Measurements from ENCODE around the gene TIMM10.

The TIMM10 gene

DNA sequence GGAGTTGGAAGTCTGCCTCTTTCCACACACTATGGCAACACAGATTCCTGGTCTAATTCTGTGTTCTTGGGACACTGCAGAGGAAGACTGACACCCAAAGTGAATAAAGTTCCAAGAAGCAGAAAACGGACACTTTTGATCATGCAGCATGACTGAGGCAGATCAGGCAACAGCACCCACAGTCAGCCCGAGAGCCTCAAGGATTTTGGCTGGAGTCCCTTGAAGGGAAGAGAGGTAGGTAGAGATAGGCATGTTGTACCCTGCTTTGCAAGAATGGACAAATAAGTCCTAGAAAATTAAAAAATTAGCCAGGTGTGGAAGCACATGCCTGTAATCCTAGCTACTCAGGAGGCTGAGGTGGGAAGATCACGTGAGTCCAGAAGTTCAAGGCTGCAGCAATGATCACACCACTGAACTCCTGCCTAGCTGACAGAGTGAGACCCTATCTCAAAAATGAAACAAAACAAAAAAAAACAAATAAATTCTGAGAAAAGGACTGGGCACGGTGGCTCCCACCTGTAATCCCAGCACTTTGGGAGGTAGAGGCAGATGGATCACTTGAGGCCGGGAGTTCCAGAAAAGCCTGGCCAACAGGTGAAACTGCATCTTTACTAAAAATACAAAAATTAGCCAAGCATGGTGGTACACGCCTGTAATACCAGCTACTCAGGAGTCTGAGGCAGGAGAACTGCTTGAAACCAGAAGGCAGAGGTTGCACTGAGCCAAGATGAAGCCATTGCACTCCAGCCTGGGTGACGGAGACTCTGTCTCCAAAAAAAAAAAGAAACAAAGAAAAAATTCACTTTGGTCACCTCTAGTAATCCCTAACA lies 22.0 kb downstream of the TIMM10 start:
- DNase-seq (ENCODE audit: extremely low spot score, insufficient read length, low read depth) (no peak), FAIRE-seq (no peak)

DNA sequence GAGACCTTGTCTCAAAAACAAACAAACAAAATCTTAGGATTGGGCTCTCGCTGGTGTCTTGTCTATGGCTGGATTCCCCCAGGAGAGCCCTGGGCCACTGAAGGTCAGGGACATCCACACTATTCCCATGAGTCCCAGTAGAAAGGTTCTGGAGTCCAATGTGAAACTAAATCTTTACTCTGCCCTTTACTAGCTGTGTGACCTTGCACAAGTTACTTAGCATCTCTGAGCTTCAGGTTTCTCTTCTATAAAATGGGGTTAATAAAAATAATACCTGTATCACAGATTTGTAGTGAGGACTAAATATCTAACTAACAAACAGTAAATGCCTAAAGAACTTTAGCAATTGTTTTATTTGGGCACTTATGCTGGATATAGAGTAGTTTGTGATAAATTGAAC lies 24.0 kb downstream of the TIMM10 start:
- no peak for DNase-seq (ENCODE audit: extremely low spot score, insufficient read length, low read depth)
- FAIRE-seq: no peak

DNA sequence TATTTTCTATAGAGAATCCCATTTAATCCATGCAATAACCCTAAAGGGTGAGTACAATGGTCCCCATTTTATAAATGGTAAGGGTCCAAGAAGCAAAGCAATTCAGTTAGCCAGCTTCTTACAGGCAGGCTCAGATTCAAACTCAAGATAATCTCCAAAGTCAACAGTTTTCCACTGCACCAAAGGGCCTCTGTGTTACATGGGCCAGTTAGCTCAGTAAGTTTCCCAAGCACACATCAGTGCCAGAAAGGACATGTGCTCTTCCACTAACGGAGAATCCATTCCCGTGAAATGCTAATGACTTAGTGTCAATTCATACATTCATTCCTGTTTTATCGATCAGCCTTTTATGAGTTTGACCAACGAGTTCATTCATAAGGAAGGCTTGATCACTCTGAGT lies 26.0 kb downstream of the TIMM10 start:
- DNase-seq (ENCODE audit: extremely low spot score, insufficient read length, low read depth) (no peak), FAIRE-seq (no peak)

DNA sequence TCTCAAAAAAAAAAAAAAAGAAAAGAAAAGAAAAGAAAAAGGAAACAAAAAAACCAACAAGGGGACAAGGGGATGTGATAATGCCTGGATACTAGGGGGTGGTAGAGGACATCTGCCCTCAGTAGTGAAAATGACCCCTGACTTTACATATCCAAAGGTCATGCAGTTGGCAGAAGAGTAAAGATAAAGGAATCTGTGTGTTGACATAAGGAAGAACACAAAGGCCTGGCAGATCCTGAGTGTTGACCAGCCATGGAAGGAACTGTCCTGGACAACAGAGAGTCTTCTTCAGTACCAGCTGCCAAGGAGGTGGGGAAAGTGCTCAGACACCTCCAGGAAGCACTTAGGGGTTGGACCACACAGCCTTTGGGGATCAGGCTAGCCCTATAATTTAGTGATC lies 27.7 kb downstream of the TIMM10 start:
- DNase-seq (ENCODE audit: extremely low spot score, insufficient read length, low read depth) (no peak), FAIRE-seq (no peak)

DNA sequence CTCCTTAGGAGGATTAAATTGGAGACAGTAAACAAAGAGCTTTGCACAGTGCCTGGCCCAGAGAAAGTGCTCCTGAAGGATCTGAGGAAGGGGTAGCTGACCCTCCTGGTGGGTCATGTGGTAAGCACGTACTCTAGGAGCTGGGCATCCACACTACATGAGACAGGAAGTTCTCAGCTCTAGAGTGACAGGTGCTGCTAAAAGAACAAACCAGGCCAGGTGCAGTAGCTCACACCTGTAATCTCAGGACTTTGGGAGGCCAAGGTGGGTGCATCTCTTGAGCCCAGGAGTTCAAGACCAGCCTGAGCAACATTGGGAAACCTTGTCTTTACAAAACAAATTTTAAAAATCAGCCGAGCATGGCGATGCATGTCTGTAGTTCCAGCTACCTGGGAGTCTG lies 28.2 kb downstream of the TIMM10 start:
- DNase-seq (ENCODE audit: extremely low spot score, insufficient read length, low read depth) (no peak), FAIRE-seq (no peak)

DNA sequence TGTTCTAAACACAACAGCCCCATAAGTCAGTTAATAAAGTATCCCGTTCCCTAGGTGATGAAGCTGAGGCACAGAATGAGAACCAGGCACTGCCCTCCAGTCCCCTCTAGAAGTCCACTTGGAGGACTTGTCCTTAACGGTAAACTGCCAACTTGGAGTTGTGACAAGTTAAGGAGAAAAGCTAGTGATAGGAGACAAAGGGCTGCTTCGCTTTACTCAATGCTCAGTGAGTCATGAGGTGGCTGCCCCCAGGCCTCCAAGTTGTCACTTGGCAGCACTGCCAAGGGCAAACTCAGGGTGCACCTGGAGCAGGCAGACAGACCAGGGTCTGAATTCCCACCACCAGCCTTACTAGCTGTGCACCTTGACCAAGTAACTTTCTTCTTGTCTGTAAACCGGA lies 28.6 kb downstream of the TIMM10 start:
- FAIRE-seq: no peak
- no peak for DNase-seq (ENCODE audit: extremely low spot score, insufficient read length, low read depth)

DNA sequence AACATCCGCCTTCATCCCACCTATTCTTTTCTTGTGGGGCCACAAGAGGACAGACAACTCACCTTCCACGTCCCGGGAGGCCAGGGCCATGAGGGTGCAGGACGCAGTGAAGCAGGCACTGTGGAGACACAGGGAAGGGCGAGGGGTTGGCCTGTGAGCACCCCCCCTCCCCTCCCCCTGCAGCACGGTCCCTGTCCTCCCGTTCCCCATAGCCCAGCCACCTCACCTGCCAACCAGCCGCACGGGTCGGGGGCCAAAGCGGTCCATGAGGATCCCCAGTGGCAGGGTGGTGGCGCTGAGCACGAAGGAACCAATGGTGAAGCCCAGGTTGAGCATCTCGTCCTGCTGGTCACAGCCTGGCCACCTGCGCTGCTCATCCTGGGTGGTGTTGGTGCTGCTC lies 29.6 kb downstream of the TIMM10 start:
- FAIRE-seq: no peak
- DNase-seq (ENCODE audit: extremely low spot score, insufficient read length, low read depth): no peak

DNA sequence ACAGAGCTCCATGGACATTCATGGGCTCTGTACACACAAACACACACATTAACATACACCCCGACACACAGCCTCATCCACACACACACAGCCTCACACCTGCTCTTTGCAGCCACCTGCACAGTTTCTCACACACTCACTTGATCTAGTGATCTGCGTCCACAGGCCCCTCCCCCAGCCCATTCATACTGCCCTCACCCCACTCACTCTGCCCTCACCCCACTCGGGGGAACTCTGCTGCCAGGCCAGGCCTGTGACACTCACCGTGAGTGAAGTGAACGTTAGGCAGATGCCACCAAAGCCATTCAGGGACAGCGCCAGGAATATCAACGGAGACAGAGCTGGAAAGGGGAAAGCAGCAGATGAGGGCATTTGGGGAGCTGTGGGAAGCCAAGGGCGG lies 30.0 kb downstream of the TIMM10 start:
- no peak for DNase-seq (ENCODE audit: extremely low spot score, insufficient read length, low read depth)
- FAIRE-seq: no peak

DNA sequence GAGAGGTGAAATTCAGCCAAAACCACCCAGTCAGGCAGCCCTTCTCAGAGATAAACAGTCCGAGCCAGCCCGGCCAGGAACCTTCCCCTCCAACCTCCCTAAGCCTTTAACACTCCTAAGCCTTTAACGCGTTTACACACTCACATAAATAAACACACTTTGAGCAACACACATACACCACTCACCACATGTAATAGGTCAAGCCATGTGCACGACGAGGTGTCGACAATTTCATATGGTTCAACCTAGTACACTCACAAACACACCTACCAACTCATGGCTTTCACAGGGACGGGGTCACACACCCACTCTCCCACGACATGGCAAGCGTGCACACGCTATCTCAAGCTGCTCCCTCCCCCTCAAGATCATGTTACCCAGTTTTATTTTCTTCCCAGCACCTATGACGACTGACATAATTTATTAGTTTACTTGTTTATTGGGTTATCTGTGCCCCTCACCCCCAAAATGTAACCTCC lies 30.5 kb downstream of the TIMM10 start:
- FAIRE-seq (no peak), DNase-seq (ENCODE audit: extremely low spot score, insufficient read length, low read depth) (no peak)

DNA sequence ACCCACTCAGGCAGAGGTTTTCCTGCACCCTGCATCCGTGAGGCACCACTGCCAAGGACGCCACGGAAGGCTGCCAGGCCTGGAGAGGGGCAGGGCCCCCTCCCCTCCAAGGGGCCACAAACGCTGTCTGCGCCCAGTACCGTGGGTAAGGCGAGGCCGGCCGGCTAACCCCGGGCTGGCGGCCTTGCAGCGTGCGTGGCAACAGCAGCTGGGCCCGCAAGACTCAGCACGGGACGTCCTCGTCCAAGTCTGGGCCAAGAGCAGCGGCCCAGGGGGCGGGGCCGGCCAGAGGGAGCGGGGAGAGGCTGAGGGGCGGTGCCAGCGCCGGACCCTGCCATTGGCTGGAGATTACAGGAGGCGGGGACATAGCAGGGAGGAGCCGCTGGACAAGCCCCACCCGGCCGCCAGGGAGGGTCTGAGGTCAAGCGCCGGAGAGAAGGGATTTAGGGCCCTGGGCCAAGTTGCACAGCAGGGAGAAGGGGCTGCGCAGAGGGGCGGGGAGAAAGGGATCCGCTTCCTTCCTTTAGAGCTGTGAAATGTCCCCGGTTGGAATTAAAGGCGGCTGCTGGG lies 31.1 kb downstream of the TIMM10 start:
- FAIRE-seq (no peak), DNase-seq (ENCODE audit: extremely low spot score, insufficient read length, low read depth) (no peak)

DNA sequence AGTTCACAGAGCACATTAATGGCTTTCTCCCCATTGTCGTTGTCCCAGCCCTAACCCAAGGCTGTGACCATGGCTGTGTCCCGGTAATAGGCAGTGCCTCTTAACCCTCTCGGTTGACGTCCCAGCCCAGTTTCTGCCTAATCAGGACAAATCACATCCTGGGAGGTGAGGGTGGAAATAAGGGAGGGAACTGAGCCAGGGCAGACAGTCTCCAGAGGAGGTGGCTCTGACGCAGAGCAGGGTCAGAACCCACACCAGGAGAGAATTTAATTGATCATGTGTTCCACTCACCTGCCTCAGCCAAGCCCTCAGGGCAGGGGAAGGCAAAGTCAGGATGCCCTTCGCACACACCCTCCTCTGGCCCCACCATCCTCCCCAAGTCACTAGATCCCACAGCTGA lies 32.0 kb downstream of the TIMM10 start:
- FAIRE-seq: no peak
- DNase-seq (ENCODE audit: extremely low spot score, insufficient read length, low read depth): no peak

DNA sequence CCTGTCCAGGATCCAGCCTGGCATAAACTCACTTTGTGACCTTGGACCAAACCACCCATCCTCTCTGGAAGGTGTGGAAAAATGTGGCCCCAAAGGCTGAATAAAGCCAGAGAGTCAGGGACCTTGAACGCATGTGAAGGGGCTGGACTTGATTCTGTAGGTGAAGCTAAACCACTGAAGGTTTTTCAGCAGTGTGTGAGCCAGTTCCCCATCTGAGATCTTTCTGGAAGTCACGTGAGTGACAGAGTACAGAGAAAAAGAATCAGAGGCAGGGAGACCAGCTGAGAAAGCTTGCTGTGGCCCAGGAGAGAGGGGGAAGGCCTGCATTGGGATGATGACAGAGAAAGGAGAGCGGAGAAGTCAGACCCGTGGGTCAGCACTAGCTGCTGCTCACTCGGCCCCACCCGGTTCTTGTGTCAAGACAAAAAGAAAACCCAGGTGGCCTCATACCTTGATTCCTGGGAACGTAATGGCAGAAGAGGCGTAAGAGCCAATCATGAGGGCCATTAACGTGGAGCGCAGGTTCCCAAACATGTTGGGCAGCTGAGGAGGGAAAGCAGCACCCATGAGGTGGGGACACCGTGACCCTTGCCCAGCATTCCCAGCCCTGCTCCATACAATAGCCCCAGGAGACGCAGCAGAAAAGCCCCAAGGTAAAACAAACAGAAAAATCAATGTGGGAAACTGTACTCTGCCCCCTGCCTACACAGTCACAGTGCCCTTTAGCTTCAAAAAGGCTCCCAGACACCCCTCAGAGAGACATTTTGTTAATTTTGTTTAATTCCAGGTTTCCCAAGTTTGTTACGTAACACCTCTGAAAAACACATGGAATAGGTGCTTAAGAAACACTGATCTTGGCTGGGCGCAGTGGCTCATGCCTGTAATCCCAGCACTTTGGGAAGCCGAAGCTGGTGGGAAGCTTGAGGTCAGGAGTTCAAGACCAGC lies 33.0 kb downstream of the TIMM10 start:
- DNase-seq (ENCODE audit: extremely low spot score, insufficient read length, low read depth): no peak
- no peak for FAIRE-seq

DNA sequence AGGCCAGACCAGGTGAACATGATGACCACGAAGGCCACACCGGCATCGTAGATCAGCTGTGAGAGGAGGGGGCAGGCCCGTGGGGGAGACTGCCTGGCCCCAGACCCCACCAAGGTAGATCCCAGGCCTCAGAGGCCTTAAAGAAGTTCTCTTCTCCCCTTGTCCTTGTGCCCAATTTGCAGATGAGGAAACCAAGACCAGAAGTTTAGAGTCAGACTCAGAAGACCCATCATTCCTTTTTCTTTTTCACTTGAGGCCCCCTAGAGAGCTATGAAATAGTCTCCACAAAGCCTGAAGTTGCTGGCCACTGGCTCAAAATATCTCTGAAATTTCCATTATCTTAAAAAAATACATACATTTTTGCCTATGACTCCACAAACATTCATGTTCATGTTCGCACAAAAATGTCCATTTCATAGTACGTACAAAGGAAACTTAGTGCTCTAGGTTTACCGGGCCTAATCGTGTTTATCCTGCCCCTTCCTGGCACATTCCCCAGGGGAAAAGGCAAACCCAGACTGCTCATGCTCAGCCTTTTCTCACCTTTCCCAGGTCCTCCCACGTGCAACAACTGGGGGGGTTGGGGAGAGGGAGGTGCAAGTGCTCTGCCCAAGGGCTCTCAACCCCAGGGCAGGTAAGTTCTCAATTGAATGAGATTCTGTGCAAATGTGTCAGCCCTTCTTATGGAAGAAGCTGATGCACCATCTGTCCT lies 34.3 kb downstream of the TIMM10 start:
- DNase-seq (ENCODE audit: extremely low spot score, insufficient read length, low read depth) (no peak), FAIRE-seq (no peak)

DNA sequence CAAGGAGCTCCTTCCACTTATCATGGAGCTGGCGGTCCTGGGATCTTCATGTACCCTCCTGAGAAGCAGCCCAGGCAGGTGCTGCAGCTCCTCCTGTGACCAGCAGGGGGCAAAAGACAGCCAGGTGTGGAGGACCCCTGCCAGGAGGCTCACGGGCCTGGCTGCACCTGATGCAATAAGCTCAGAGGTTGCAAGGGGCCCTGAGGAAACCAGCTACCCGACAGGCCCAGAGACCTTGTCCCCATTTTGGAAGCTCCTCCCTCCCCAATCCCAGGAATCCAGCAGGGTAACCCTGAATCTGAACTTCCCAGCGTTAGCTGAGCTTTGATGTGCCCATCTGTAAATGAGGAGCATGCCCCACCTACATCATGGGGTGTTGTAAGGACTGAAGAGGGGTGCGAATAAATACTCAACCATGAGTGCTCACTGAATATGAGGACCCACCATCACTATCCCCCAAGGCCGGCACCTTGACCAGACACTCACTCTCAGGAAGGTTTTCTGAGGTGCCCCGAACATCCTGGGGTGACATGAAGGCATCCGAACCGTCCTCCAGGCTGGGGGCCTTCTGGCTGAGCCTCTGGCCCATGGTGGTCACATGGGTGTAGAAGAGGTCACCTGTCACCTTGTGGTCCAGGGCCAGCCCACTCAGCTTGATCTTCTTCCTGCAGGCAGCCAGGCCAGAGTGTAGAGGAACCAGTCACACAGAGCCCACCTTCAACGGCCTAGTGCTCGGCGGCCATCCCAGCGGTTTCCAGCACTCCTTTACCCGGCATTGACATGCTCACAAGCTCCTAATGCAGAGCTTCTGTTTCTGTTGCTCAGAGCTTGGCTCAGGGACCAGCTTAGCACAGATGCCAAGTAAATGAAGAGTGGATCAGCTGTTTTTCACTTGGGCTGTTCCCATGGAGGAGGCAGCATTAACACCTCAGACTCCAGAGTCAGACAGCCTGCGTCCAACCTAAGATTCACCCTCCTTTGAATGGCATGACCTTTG lies 36.7 kb downstream of the TIMM10 start:
- DNase-seq (ENCODE audit: extremely low spot score, insufficient read length, low read depth) (no peak), FAIRE-seq (peak; percentile 71)

DNA sequence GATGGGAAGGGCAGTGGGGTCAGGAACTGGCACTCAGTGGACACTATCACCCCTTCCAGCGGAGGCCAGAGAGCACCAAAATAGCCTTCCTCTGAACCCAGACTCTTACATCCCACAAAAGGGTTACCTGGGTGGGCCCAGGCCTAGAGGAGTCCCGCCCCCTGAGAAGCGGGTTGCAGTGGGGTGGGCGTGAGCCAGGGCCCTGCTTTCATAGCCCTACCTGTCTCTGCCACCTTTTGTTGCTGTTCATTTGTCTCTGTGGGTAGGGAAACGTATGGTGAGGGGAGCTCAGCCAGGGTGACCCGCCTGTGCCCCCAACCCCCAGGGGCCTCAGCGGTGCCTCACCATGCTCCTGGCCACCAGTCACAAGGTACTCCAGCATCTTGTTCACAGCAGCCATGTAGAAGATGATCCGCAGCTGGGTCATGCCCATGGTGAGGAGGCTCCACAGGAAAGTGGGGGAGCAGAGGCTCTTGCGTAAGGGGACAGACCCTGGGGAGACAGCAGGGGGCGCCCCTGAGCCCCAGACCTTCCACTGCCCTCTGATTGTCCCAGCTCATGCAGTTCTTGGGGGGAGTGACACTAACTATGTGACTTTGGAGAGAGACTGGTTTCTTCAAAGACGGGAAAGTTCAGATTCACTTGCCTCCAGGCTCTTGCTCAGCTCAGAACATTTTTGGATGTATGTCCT lies 39.0 kb downstream of the TIMM10 start:
- no peak for DNase-seq (ENCODE audit: extremely low spot score, insufficient read length, low read depth)
- FAIRE-seq: no peak

DNA sequence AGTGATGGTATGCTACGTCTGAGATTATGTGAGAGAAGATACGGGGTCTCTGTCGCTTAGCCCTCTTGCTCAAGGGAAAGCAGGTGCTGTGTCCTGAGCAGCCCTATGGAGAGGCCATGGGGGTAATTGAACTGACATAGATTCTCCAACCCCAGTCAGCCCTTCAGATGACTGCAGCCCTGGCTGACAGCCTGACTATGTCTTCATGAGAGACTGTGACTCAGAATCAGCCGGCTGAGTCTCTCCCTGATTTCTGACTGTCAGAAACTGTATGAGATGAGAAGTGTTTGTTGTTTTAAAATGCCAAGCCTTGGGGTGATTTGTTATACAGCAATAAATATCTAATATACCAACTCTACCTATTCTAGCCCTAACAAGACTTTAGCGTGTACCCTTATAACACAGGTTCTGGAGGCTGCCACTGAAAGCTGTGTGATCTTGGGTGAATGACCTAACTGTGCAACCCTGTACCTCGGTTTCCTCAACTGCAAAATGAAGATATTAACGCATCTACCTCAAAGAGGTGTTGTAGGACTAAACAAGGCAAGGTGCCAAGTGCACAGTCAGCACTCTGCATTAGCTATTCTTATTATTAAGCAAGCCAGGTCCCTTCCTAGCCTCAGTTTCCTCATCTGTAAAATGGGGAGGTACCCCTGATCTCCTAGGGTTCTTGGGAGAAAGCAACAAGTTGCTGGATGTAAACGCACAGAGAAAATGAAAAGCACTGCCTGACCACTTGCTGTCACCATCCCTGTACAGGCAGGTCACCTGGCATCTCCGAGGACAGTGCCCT lies 39.9 kb downstream of the TIMM10 start:
- FAIRE-seq (no peak), DNase-seq (ENCODE audit: extremely low spot score, insufficient read length, low read depth) (no peak)

DNA sequence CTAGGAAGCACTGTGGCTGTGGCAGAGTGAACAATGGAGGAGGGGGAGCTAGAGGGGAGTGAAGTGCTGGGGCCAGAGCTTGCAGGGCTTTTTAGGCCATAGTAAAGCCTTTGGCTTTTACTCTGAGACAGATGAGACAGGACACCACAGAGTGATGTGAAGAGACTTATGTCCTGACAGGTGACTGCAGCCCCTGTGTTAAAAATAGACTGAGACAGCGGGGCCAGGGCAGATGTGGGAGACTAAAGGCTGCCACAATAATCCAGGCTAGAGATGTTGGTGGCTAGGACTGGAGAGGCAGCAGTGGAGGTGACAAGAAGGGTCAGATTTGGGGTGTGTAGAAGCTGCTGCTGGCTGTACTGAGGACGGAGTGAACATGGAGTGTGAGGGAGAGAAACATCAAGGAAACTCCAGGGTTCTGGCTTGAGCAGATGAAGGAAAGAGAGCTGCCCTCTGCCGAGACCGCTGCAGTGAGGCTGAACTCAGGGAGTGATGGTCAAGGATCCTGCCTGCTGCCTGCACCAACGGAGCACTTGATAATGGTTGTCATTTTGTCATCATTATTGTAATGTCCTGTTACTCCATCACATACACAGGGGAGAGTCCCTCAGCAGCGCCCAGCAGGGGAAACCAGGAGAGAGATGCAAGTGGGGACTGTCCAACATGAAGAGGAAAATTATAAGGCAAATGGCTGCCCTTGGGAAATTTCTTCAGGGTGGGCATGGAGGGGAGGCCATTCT lies 42.5 kb downstream of the TIMM10 start:
- DNase-seq (ENCODE audit: extremely low spot score, insufficient read length, low read depth) (no peak), FAIRE-seq (no peak)

Measured in GM18507 (cell line).